ENCODE data around the gene TAF4.

The TAF4 gene

DNA sequence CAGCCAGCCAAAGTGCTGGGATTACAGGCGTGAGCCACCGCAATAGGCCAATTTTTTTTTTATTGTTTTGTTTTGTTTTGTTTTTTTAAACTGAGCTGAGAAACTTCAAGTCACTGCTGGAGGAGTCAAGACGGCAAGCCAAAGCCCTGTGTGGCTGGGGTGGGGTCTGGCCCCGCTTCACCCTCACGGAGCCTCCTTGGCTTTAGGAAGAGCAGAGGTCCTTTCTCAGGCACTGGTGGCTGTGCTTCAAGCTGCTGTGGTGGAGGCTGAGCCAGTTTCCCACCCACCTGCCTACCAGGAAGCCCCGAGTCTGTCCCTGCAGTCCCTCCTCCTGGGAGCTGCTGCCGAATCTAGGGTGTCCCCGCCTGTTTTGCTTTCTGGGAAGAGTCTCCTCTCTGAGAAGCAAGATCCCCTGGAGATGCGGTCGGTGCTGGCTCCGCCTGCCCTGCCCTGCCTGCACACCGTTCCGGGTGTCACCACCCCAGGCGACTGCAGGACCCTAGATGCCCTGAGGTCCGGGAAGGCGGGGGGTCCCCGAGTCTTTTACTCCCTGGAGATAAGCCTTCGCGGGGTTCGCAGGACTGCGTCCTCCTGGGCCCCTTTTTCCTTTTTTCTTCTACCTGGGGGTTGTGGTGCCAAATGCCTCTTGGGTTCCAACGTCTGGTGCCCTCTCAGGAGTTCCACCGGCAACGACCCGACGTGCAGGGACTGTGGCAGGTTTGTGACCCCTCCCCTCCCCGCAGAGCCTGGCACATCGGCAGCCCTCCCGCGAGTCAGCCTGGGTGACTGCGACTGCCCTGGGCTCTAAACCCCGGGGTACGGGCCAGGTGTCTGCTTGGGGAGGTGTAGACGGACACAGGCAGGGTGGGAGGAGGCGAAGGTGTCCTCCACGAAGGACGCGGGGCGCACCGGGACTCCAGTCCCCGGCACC, 100.7 kb downstream of the TAF4 start:
- DNase-seq (ENCODE audit: low spot score), result no peak

DNA sequence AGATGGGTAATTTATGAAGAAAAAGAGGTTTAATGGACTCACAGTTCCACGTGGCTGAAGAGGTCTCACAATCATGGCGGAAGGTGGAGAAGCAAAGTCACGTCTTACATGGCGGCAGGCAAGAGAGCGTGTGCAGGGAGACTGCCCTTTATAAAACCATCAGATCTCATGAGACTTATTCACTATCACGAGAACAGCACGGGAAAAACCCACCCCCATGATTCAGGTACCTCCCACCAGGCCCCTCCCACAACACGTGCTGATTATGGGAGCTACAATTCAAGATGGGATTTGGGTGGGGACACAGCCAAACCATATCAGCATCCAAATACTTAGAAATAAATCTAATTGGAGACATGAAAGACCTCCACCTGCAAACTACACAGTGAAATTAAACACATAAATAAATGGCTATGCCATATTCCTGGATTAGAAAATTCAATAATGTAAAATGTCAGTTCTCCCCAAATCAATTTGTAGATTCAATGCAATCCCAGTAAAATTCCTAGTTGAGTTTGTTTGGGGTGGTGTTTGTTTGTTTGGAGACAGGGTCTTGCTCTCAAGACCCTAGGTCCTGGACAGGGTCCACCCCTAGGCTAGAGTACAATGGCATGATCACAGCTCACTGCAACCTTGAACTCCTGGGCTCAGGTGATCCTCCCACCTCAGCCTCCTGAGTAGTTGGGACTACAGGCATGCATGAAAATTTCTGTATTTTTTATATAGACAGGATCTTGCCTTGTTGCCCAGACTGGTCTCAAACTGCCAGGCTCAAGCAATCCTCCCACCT, 101.6 kb downstream of the TAF4 start:
- DNase-seq (ENCODE audit: low spot score), result no peak

DNA sequence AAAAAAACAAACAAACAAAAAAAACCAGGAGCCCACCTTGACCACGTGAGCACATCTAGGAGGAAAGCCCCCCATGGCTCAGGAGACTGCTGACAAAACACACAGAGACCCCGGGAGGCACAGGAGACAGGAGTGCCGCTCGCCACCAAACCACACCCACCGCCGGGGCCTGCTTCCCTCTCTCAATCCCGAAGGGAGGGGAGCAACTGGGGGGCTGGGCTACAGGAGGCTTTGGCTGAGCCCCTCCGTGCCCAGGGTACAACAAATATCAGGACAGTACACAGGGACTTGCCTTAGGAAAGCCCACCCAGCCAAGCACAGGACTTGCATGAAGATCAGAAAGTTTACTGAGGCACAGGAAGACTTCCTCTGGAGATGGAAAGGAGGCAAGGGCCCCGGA, 102.5 kb downstream of the TAF4 start:
- DNase-seq (ENCODE audit: low spot score), result no peak

DNA sequence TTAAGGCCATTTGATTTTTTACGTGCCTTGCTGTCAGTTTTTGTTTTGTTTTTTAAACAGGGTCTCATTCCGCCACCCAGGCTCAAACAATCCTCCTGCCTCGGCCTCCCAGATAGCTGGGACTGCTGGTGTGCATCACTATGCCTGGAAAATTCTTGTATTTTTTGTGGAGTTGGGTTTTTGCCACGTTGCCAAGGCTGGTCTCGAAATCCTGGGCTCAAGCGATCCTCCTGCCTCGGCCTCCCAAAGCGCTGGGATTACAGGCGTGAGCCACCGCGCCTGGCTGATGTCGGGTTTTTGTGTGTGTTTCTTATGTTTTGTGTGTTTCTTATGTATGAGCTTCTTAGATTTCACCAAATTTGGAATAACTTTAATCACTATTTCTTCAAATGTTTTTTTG, 104.8 kb downstream of the TAF4 start:
- DNase-seq (ENCODE audit: low spot score), result no peak

DNA sequence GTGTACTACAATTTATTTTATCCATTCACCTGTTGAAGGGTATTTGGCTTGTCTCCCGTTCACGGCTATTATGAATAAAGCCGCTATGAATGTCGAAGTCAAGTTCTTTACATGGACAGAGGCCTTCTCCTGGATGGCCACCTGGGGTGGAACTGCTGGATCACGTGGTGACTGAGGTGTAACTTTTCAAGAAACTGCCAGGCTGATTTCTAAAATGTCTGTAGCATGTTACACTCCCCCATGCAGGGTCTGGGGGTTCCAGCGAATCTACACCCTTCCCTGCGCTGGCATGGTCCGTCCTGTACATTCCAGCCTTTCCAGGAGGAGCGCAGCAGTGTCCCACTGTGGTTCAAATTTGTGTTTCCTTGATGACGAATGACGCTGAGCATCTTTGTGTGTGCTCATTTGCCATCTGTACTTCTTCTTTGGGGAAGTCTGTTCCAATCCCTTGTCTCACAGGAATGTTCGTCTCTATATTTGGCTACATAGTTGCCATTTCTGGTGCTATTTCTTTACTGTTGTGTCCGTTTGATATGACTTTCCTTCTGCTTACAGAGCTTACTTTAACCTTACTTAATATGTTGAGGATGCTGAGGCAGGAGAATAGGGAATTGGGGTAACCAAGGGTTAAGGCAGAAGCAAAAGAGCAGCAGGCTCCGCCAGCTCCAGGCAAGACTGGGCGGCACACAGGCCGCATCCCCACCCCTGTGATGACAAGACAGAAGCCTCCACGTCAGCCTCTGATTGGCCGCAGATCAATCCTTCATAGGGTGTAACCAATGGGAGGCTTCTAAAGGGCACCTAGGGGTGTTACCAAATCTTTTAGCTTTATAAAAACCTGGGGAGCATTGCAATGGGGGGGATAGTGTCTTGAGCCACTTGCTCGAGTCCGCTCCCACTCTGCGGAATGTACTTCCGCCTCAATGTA, 106.6 kb downstream of the TAF4 start:
- DNase-seq (ENCODE audit: low spot score), result no peak

DNA sequence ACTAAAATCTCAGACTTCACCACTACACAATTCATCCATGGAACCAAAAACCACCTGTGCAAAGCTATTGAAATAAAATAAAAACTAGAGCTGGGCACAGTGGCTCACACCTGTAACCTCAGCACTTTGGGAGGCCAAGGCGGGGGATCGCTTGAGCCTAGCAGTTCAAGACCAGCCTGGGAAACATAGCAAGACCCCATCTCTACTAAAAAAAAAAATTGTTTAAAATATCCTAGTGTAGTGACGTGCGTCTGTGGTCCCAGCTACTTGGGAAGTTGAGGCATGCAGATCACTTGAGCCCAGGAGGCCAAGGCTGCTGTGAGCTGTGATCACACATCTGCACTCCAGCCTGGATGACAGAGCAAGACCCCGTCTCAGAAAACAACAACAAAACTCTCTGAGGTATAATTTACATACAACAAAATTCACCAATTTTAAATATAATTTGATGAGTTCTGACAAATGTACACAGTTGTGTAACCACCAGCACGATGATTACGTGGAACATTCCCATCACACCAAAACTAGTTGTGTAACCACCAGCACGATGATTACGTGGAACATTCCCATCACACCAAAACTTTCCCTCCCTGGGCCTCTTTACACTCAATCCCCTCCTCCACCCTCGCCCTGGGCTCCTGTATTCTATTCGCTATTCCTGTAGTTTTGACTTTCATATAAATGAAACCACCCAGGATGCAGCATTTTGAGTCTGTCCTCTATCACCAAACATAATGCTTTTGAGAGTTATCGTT, 107.5 kb downstream of the TAF4 start:
- no peak for DNase-seq (ENCODE audit: low spot score)

DNA sequence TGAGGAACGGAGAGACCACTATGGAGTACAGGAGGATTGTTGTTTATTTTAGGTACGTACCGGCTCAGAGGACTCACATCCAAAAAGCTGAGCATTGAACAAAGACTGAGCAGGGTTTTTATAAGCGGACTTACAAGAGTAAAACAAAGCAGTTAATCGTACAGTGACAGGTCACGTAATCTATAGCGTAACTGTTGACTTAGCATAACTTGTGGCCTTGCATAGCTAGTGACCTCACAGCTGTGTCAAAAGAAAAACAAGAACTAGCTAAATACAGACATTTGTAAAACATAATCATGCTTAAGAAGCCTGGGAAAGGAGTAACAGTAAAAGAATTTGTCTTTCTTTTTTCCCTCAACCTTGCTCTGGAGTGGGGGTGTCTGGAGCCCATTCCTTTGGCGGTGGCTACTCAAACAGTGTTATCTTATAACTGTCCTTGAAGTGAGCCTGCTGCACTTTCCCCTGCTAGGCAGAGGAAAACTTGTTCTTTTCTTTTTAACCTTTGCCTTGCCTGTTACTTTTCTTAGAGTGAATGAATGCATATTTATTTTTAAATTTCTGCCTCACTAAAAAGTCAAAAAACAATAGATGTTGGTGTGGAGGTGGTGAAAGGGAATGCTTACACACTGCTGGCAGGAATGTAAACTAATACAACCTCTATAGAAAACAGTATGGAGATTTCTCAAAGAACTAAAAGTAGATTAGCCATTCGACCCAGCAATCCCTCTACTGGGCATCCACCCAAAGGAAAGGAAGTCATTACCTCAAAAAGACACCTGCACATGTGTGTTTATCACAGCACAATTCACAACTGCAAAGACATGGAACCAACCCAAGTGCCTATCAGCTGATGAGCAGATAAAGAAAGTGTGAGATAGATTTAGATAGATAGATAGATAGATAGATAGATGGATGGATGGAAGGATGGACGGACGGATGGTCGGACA, 109.0 kb downstream of the TAF4 start:
- no peak for DNase-seq (ENCODE audit: low spot score)

DNA sequence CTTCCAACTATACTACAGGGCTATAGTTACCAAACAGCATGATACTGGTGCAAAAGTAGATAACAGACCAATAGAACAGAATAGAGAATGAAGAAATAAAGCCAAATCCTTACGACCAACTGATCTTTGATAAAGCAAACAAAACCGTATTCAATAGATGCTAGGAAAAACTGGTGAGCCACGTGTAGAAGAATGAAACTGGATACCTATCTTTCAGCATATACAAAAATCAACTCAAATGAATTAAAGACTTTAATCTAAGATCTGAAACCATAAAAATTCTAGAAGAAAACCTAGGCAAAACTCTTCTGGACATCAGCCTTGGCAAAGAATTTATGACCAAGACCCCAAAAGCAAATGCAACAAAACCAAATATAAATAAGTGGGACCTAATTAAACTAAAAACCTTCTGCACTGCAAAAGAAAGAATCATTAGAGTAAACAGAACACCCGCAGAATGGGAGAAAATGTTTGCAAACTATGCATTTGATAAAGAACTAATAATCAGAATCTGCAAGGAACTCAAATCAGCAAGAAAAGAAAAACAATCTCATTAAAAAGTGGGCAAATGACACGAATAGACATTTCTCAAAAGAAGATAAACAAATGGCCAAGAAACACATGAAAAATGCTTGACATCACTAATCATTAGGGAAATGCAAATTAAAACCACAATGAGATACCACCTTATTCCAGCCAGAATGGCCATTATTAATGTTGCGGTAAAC, 109.8 kb downstream of the TAF4 start:
- DNase-seq (ENCODE audit: low spot score), result no peak

DNA sequence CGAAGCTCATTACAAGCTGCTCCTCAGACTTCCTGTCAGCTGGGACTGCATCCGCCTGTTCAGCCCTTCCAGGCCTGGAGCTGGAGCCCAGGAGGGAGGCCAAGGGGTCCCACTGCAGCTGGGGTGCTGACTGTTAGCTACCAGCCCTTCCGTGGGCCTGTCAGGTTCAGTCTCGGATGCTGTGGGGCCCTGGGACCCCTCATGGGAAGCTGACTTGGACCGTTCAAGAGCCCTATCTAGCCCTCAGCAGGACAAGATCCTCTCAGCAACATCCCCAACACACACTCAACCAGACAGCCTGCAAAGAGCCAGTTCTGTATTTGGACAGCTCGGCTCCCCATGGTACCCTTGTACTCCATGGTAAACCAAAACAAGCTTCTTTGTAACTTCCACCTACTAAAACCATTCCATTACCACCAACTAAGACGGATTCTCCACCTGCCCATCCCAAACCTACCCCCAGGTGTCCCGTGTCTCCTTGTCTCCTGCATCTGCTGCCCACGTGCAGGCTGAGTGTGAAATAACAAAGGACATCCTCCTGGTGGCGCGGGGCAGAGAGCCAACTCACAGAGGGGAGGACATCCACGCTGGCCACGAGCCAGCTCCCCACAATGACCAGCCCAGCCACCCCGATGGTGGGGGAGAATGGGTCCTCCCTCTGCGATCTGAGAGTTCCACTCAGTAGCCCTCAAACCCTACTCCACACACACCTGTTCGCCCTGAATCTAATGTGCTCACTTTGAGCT, 111.2 kb downstream of the TAF4 start:
- no peak for DNase-seq (ENCODE audit: low spot score)

DNA sequence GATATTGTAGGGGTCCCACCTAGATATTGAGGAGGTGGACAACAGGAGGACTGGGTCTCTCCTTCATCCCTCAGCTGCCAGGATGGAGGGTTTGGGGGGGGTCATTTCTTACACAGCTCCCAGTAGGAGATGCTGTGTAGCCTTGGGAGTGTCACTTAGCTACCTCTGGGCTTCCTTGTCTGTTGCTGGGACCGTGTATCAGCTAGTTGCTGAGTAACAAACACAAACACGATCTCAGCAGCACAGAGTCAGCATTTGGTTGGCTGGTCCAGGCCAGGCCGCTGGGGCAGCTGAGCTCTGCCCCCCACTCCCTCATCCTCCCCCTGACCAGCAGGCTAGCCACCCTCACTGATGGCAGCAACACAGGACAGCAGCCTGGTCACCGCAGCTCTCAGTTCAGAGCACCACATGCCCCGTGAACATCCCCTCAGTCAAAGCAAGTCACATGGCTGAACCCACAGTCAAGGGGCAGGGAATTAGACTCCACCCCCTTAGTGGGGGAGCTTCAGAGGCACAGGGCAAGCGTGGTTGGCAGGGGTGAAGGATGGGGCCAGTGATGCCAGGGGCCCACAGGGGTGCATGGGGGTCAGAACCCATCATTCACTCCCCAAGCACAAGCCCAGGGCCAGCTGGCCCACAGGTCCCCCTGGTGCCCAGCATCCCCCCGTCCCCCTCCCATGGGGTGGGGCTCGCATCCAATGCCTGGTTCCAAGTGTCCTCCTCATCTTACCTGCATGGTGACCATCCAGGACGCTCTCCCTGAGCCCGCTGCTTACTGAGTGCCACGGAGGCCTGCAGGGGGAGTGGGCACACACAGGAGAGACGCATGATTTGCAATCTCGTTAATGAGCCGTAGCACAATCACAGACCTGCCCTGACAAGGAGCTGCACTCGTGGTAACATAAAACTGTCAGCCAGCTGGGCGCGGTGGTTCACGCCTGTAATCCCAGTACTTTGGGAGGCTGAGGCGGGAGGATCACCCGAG, 112.4 kb downstream of the TAF4 start:
- no peak for DNase-seq (ENCODE audit: low spot score)

DNA sequence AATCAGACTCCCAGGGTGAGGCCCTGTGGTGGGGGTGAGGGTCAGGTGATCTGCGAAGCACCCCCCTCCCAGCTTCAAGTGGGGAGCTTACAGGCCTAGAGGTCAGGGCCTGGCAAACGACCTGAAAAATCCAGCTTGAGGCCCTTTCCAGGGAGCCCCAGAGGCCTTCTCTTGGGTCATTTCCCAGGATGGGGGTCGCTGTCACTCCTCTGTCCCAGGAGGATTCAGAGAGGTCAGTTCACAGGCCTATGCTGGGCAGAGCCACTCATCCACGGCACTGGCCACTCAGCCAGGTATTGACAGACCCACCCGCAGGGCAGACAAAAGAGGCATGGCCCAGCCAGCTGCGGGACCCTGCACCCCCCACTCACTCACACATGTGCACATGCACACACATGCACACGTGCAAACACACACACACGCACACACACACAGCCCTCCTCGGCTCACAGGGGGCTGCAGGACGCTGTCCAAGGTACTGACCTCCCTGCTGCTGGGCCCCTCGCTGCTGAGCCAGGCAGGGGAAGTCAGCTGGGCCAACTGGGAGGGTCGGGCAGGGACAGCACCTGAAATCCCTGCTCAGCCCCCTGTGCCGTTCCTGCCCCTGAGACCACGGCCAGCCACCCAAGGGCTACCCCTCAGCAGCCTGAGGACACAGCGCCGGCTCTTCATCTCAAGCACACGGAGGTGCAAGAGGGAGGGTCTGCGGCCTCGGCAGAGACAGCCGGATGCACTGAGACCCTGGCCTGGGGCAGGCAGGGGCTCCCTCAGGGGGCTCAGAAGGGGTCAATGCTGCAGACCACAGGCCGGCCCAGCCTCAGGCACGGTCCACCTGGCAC, 113.8 kb downstream of the TAF4 start:
- no peak for DNase-seq (ENCODE audit: low spot score)

DNA sequence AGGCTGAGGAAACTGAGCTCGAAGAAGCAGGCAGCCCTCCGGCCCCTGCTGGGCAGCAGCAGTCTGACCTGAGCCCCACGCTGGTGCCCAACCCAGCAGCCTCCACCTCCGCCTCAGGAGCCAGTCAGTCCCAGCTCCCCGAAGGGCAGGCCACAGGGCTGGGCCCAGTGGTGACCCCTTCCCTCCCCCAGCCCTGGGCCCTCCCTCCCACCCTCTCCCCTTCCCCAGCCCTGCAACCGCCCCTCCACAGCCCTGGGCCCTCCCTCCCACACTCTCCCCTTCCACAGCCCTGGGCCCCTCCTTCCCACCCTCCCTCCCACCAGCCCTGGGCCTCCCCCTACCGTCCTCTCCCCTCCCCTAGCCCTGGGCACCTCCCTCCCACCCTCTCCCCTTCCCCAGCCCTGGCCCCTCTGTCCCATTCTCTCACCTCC, 115.0 kb downstream of the TAF4 start:
- DNase-seq (ENCODE audit: low spot score), result no peak

DNA sequence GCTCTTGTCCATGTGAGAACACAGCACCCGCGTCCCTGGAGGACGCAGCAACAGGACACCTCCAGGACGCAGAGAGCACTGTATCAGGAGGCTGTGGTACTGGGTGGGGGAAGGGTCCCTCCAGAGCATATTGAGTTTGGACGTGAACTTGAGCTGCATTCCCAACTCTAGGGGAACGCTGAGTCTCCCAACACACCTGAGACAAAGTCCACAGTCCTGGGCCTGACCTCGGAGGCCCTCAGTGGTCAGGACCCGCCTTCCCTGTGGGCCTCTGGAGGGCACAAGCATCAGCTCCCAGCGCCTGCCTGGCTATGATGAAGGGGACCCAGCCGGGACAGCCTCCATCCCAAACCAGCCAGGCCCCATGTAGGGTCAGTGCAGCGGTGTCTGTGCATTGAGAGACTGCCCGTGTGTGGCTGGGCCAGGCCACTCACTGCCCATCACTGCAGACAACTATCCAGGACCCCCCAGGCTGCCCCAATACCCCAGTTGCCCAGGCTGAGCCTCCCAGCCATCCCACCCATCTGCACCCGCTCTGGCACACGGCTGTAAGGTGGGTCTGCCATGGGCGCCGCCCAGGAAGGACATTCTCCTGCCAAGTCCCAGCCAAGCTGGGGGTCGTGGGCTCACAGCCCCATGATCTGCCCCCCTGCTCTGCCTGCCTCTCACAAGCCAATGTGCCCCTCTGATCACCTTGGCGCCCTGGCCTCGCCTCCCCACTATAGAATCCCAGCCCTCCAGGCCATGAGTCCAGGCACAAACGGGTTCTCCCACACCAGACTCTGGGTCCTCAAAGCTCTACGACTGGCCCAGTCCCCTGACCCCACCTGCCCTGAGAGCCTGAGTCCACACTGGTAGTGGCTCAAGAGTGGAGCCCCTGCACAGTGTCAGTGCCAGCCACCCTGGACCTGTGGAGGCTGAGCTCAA, 115.7 kb downstream of the TAF4 start:
- DNase-seq (ENCODE audit: low spot score), result no peak

DNA sequence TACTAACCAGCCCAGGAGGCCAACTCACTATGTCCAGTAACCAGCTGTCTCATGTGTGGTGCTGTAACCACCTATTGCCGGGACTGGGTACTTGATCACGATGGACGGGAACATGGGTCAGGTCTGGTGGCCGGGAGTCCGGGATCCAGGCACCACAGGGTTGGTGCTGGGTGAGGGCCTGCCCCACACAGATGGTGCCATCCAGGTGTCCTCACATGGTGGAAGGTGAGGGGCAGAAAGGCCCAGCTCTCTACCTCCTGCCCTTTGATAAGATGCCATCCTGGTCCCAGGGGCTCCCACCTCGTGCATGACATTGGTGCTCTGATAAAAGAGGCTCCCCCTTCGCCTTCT, 116.3 kb downstream of the TAF4 start:
- no peak for DNase-seq (ENCODE audit: low spot score)

DNA sequence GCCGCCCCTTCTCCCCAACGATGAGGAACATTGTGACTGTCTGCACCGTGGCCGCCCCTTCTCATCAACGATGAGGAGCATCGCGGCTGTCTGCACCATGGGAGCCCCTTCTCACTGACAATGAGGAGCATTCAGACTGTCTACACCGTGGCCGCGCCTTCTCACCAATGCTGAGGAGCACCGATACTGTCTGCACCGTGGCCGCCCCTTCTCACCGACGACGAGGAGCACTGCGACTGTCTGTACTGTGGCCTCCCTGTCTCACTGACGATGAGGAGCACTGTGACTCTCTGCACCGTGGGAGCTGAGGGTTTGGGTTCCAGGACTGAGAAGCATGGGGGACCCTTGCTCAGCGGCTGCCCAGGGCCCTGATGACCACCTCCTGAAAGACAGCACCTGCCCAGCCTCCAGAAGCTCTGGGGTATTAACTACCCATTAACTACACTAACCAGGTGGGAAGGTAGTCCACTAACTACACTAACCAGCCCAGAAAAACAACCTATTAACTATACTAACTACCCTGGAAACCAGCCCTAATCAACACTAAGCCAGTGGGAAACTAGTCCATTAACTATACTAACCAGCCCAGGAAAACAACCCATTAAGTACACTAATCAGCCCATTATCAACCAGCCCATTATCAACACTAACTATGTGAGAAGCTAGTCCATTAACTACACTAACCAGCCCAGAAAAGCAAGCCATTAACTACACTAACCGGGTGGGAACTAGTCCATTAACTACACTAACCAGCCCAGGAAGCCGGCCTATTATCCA, 116.9 kb downstream of the TAF4 start:
- no peak for DNase-seq (ENCODE audit: low spot score)
